ENCODE results near the gene PAK5. TPM values are rescaled to one million over a fixed set of nuclear protein-coding genes. Genes with fewer than 3 reads are reported as not detected.
"Not testable (repeated sequence)": the region's sequence is repeated elsewhere in the genome, so short reads cannot be mapped to it uniquely, and the experiment has no call there.

The PAK5 gene
- total RNA-seq, 1 experiment from 2014 or later: not detected

DNA sequence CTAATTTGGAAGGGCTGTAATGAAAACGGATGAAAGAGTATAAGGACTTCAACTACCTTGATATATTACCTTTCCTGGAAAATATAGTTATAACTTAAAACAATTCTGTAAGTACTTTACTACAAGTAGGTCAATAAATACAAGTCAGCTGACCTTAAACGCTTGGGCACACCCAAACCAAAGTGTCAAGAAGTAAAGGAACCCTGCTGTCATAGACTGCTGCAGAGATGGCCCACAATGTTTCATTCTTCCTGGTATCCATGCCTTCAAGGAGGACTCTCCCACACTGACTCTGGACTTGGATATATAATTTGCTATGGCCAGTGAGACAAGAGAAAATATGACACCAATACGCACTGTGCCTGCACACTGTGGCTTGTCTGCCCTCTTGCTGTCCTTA, 192.5 kb downstream of the PAK5 start:
- no peak for DNase-seq
- Histone ChIP-seq H2AFZ (no peak overlapping the region), H3K4me1 (replicated peaks; ENCODE audit: insufficient read depth) (no peaks in the 10 kb centered on the region), H3K4me3 (no peak overlapping the region), H4K20me1 (ENCODE audit: insufficient read depth) (no peaks in the 10 kb centered on the region), H3K9me3 (ENCODE audit: insufficient read depth, low read depth) (no peaks in the 10 kb centered on the region), H3K27ac (no peak overlapping the region), H3K9me2 (ENCODE audit: insufficient read depth) (no peaks in the 10 kb centered on the region), H3K27me3 (ENCODE audit: insufficient read depth, low read depth) (no peaks in the 10 kb centered on the region; the same call in 1 of the 2 replicates), H3K79me2 (ENCODE audit: low read depth) (no peaks in the 10 kb centered on the region), H3K36me3 (ENCODE audit: low read depth) (no peaks in the 10 kb centered on the region), H3F3A (ENCODE audit: insufficient read depth, low read depth) (no peaks in the 10 kb centered on the region), H3K4me2 (no peak overlapping the region)
- TF ChIP-seq, protein P1, sequence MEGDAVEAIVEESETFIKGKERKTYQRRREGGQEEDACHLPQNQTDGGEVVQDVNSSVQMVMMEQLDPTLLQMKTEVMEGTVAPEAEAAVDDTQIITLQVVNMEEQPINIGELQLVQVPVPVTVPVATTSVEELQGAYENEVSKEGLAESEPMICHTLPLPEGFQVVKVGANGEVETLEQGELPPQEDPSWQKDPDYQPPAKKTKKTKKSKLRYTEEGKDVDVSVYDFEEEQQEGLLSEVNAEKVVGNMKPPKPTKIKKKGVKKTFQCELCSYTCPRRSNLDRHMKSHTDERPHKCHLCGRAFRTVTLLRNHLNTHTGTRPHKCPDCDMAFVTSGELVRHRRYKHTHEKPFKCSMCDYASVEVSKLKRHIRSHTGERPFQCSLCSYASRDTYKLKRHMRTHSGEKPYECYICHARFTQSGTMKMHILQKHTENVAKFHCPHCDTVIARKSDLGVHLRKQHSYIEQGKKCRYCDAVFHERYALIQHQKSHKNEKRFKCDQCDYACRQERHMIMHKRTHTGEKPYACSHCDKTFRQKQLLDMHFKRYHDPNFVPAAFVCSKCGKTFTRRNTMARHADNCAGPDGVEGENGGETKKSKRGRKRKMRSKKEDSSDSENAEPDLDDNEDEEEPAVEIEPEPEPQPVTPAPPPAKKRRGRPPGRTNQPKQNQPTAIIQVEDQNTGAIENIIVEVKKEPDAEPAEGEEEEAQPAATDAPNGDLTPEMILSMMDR (conservative IDR thresholded peaks at IDR 0.05): no peak
- no peak for TF ChIP-seq EZH2 (IDR thresholded peaks at IDR 0.05; ENCODE audit: low read depth)
- no TSS peak for BruUV-seq (replicated peaks)
- intact Hi-C loops (cut with micrococcal nuclease; ENCODE audit: unreplicated experiment): no loop called here
- ChIA-PET POLR2A (ENCODE audit: unreplicated experiment) (no interaction called here), CTCF (no interaction called here)

DNA sequence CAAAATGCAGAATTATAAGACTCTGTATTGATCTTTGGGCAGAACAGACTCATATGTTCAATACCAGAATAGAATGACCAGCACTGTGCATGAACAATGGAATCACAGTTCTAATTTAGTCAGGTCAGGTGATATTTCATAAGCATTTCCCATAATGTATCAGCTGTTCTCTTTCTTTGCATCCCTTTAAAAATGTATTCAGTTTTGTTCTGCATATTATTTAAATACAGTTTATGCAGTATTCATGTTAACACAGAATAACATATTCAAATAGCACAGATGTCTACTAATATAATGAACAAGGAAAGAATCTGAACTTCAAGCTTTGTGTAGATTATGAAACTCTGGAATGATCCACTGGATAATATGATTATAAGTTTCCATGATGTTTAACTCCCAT, 196.0 kb downstream of the PAK5 start:
- Histone ChIP-seq H3K4me3 (no peak overlapping the region), H3K4me2 (no peak overlapping the region), H3K27me3 (ENCODE audit: insufficient read depth, low read depth) (0 out of 2 replicates have a peak, but pooled peaks cover 6% of the 10 kb centered on the region), H2AFZ (no peak overlapping the region), H3K27ac (no peak overlapping the region), H3K36me3 (ENCODE audit: low read depth) (no peaks in the 10 kb centered on the region), H3K79me2 (ENCODE audit: low read depth) (no peaks in the 10 kb centered on the region), H4K20me1 (ENCODE audit: insufficient read depth) (no peaks in the 10 kb centered on the region), H3K9me2 (ENCODE audit: insufficient read depth) (no peaks in the 10 kb centered on the region), H3K9me3 (ENCODE audit: insufficient read depth, low read depth) (no peaks in the 10 kb centered on the region), H3F3A (ENCODE audit: insufficient read depth, low read depth) (no peaks in the 10 kb centered on the region), H3K4me1 (replicated peaks; ENCODE audit: insufficient read depth) (no peaks in the 10 kb centered on the region)
- no peak for TF ChIP-seq EZH2 (IDR thresholded peaks at IDR 0.05; ENCODE audit: low read depth)
- TF ChIP-seq, protein P1 (conservative IDR thresholded peaks at IDR 0.05): no peak
- ChIA-PET CTCF (no interaction called here), POLR2A (ENCODE audit: unreplicated experiment) (no interaction called here)
- BruUV-seq (replicated peaks): no TSS peak
- intact Hi-C loops (cut with micrococcal nuclease; ENCODE audit: unreplicated experiment): no loop called here
- no peak for DNase-seq

DNA sequence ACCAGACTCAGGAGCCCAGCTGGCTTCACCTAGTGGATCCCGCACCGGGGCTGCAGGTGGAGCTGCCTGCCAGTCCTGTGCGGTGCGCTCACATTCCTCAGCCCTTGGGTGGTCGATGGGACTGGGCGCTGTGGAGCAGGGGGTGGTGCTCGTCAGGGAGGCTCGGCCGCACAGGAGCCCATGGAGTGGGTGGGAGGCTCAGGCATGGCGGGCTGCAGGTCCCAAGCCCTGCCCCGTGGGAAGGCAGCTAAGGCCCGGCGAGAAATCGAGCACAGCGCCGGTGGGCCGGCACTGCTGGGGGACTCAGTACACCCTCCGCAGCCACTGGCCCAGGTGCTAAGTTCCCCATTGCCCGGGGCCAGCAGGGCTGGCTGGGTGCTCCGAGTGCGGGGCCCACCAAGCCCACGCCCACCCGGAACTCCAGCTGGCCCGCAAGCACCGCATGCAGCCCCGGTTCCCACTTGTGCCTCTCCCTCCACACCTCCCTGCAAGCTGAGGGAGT, 197.3 kb downstream of the PAK5 start:
- H3K4me3 ChIP-seq; H3K9me3 ChIP-seq (ENCODE audit: insufficient read depth, low read depth); H4K20me1 ChIP-seq (ENCODE audit: insufficient read depth); H3K9me2 ChIP-seq (ENCODE audit: insufficient read depth); H3K27me3 ChIP-seq (ENCODE audit: insufficient read depth, low read depth); POLR2A ChIA-PET (ENCODE audit: unreplicated experiment); H3K79me2 ChIP-seq (ENCODE audit: low read depth); DNase-seq; H2AFZ ChIP-seq; BruUV-seq (replicated peaks); CTCF ChIA-PET; H3F3A ChIP-seq (ENCODE audit: insufficient read depth, low read depth); intact Hi-C loops (cut with micrococcal nuclease; ENCODE audit: unreplicated experiment); H3K4me1 ChIP-seq (replicated peaks; ENCODE audit: insufficient read depth); H3K27ac ChIP-seq; H3K4me2 ChIP-seq; H3K36me3 ChIP-seq (ENCODE audit: low read depth): not testable (repeated sequence)

DNA sequence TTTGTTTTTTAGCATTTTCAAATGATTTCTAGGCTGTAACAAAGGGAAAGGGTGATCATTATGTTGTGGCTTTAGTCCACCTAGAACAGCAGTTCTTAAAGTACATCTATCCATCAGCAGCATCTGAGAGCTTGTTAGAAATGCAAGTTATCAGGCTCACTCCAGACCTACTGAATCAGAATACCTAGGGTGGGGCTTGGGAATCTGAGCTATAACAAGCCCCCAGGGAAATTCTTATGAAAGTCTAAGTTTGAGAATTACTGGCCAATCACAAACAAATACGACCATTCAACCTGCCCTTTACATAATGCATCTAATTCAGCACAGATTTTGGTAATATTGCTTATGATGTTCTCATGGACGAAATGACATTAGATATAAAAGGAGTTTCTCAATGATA, 201.0 kb downstream of the PAK5 start:
- Histone ChIP-seq H3K9me3 (ENCODE audit: insufficient read depth, low read depth) (no peaks in the 10 kb centered on the region), H2AFZ (no peak overlapping the region), H3K4me3 (no peak overlapping the region), H3K27ac (no peak overlapping the region), H3K4me1 (replicated peaks; ENCODE audit: insufficient read depth) (no peaks in the 10 kb centered on the region), H3K36me3 (ENCODE audit: low read depth) (no peaks in the 10 kb centered on the region), H3K27me3 (ENCODE audit: insufficient read depth, low read depth) (0 out of 2 replicates have a peak, but pooled peaks cover 6% of the 10 kb centered on the region), H3K9me2 (ENCODE audit: insufficient read depth) (no peaks in the 10 kb centered on the region), H3F3A (ENCODE audit: insufficient read depth, low read depth) (no peaks in the 10 kb centered on the region), H4K20me1 (ENCODE audit: insufficient read depth) (no peaks in the 10 kb centered on the region; the same call in 1 of the 2 replicates), H3K79me2 (ENCODE audit: low read depth) (no peaks in the 10 kb centered on the region), H3K4me2 (no peak overlapping the region)
- intact Hi-C loops (cut with micrococcal nuclease; ENCODE audit: unreplicated experiment): no loop called here
- ChIA-PET POLR2A (ENCODE audit: unreplicated experiment) (no interaction called here), CTCF (no interaction called here)
- BruUV-seq (replicated peaks): no TSS peak
- no peak for DNase-seq
- TF ChIP-seq EZH2 (IDR thresholded peaks at IDR 0.05; ENCODE audit: low read depth): no peak
- TF ChIP-seq, protein P1 (conservative IDR thresholded peaks at IDR 0.05): no peak

Measured in PC-9 (cell line).